Measurements from ENCODE around the gene RCOR1. TPM values are rescaled to one million over a fixed set of nuclear protein-coding genes. Genes with fewer than 3 reads are reported as not detected.
A peak's percentile ranks its signal among the peaks of the same experiment; 100 is the strongest.

Gene RCOR1
- total RNA-seq, 1 experiment from 2014 or later, result 25.4 TPM

GRCh38 chr14:102738373-102739189, 146.1 kb downstream of the RCOR1 start:
- no peak for TF ChIP-seq NFATC4 (CRISPR knock-in tag; IDR thresholded peaks at IDR 0.05)
- no peak for TF ChIP-seq GTF2I (CRISPR knock-in tag; conservative IDR thresholded peaks at IDR 0.05)
- no peak for TF ChIP-seq ZNF396 (CRISPR knock-in tag; IDR thresholded peaks at IDR 0.05; ENCODE audit: borderline replicate concordance)
- TF ChIP-seq SMAD3 (CRISPR knock-in tag; IDR thresholded peaks at IDR 0.05; ENCODE audit: borderline replicate concordance), result no peak
- no peak for TF ChIP-seq SP1 (CRISPR knock-in tag; conservative IDR thresholded peaks at IDR 0.05)
- no peak for TF ChIP-seq HMGA2 (CRISPR knock-in tag; IDR thresholded peaks at IDR 0.05)
- TF ChIP-seq TCF7 (CRISPR knock-in tag; IDR thresholded peaks at IDR 0.05; ENCODE audit: low read depth), result no peak
- TF ChIP-seq ZNF263 (CRISPR knock-in tag; IDR thresholded peaks at IDR 0.05; ENCODE audit: low read depth), result no peak
- TF ChIP-seq ZNF416 (CRISPR knock-in tag; IDR thresholded peaks at IDR 0.05), result no peak
- TF ChIP-seq ZNF423 (CRISPR knock-in tag; IDR thresholded peaks at IDR 0.05), result no peak
- TF ChIP-seq TEAD4 (CRISPR knock-in tag; IDR thresholded peaks at IDR 0.05), result no peak
- TF ChIP-seq, protein P1, sequence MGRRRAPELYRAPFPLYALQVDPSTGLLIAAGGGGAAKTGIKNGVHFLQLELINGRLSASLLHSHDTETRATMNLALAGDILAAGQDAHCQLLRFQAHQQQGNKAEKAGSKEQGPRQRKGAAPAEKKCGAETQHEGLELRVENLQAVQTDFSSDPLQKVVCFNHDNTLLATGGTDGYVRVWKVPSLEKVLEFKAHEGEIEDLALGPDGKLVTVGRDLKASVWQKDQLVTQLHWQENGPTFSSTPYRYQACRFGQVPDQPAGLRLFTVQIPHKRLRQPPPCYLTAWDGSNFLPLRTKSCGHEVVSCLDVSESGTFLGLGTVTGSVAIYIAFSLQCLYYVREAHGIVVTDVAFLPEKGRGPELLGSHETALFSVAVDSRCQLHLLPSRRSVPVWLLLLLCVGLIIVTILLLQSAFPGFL (CRISPR knock-in tag; IDR thresholded peaks at IDR 0.05; ENCODE audit: borderline replicate concordance), result no peak
- TF ChIP-seq CTCF (IDR thresholded peaks at IDR 0.05), result no peak
- no peak for TF ChIP-seq CREM (CRISPR knock-in tag; IDR thresholded peaks at IDR 0.05)
- no peak for TF ChIP-seq JUN (CRISPR knock-in tag; IDR thresholded peaks at IDR 0.05)
- TF ChIP-seq IRF2 (CRISPR knock-in tag; IDR thresholded peaks at IDR 0.05; ENCODE audit: borderline replicate concordance, low read depth), result no peak
- no peak for TF ChIP-seq ZNF232 (CRISPR knock-in tag; IDR thresholded peaks at IDR 0.05)
- TF ChIP-seq USF2 (CRISPR knock-in tag; IDR thresholded peaks at IDR 0.05), result no peak
- no peak for TF ChIP-seq OVOL2 (CRISPR knock-in tag; IDR thresholded peaks at IDR 0.05; ENCODE audit: borderline replicate concordance)
- TF ChIP-seq, protein P2, sequence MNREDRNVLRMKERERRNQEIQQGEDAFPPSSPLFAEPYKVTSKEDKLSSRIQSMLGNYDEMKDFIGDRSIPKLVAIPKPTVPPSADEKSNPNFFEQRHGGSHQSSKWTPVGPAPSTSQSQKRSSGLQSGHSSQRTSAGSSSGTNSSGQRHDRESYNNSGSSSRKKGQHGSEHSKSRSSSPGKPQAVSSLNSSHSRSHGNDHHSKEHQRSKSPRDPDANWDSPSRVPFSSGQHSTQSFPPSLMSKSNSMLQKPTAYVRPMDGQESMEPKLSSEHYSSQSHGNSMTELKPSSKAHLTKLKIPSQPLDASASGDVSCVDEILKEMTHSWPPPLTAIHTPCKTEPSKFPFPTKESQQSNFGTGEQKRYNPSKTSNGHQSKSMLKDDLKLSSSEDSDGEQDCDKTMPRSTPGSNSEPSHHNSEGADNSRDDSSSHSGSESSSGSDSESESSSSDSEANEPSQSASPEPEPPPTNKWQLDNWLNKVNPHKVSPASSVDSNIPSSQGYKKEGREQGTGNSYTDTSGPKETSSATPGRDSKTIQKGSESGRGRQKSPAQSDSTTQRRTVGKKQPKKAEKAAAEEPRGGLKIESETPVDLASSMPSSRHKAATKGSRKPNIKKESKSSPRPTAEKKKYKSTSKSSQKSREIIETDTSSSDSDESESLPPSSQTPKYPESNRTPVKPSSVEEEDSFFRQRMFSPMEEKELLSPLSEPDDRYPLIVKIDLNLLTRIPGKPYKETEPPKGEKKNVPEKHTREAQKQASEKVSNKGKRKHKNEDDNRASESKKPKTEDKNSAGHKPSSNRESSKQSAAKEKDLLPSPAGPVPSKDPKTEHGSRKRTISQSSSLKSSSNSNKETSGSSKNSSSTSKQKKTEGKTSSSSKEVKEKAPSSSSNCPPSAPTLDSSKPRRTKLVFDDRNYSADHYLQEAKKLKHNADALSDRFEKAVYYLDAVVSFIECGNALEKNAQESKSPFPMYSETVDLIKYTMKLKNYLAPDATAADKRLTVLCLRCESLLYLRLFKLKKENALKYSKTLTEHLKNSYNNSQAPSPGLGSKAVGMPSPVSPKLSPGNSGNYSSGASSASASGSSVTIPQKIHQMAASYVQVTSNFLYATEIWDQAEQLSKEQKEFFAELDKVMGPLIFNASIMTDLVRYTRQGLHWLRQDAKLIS (CRISPR knock-in tag; IDR thresholded peaks at IDR 0.05; ENCODE audit: borderline replicate concordance), result no peak
- ChIA-PET POLR2A (no interaction called here), CTCF (interaction anchor here (0.8 to 1.9 kb wide), 2 partner anchors 44 to 214 kb away, joined by 4 read pairs; no protein-coding TSS in a partner anchor)
- no peaks in the 10 kb centered on the region for H3K4me1 Mint-ChIP-seq
- H3K27ac Mint-ChIP-seq, result peak overlapping the region; percentile 53; the same call in 1 of the 2 replicates
- ATAC-seq (no peak), DNase-seq (ENCODE audit: low spot score) (no peak)
- H3K4me3 Mint-ChIP-seq, result no peak overlapping the region
- no peaks in the 10 kb centered on the region for H3K27me3 Mint-ChIP-seq (ENCODE audit: low read depth)
- H3K36me3 Mint-ChIP-seq, result peaks cover 13% of the 10 kb centered on the region
- H3K9me3 Mint-ChIP-seq, result peaks cover 13% of the 10 kb centered on the region
